NCI-H526 treated with DMSO at 0.1 percent for 48 hours (cell line): ENCODE data around the gene SNCB.

Experiments used
- DNase-seq: peaks from one replicate; lab custom pipeline; 2025; lab: John Stamatoyannopoulos, UW

SNCB gene

DNA sequence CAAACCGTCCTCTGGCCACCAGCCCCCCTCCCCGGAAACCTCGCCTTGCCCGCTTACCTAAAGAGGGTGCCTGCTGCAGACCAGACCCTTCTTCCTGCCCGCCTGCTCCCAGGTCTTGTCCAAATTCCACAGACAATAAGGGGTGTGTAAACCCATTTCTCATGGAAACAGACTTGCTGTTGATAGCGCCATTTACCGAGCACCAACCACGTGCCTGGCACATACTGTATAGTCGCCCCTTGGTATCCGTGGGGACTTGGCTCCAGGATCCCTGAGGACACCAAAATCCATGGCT, 56.1 kb downstream of the SNCB start:
- no peak for DNase-seq

DNA sequence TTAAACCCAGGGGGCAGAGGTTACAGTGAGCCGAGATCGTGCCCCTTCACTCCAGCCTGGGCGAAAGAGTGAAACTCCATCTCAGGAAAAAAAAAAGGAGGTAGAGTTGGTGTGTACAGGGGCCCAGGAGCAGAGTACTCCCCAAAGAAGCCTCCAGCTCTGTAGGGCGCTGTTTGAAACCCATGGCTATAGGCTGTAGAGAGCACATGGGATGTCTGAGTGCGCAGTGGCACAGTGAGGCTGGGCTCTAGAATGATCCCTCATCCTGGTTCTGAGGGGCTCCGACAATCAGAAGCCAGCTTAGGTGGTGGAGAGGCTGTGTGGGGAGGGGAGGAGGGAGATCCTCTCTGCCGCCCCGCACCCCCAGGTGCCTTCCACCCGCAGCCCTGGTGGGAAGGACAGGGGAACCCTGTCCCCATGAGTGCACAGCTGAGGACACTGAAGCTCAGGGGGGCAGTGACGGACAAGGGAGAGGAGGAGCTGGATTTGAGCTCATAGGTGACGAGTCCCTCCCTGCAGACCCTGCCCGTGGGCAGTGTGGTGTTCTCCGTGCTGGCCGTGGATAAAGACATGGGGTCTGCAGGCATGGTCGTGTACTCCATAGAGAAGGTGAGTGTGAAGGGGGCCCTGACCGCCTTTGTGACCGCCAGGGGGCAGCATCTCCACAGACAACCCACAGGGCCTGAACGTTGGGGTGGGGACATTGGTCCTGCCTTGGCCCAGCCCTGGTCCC, 56.6 kb downstream of the SNCB start:
- DNase-seq, result no peak
